NOMO-1 treated with dmso at 0.1 percent for 144 hours (cell line): Measurements from ENCODE around the gene DUSP10.
A peak's percentile ranks its signal among the peaks of the same experiment; 100 is the strongest.

ENCODE experiments used
- DNase-seq: peaks from one replicate; lab custom pipeline; 2025; ENCODE audit not compliant: unreplicated experiment; lab: John Stamatoyannopoulos, UW

The DUSP10 gene

GRCh38 chr1:221765527-221765926 lies 23.6 kb upstream of the DUSP10 start:
- DNase-seq, result no peak

- no peak for DNase-seq
Observed at GRCh38 chr1:221762121-221762520, 20.2 kb upstream of the DUSP10 start.

- DNase-seq, result no peak
Observed at GRCh38 chr1:221761354-221762002, 19.6 kb upstream of the DUSP10 start.

GRCh38 chr1:221760911-221761310 lies 19.0 kb upstream of the DUSP10 start:
- DNase-seq, result no peak

- no peak for DNase-seq
Observed at GRCh38 chr1:221759436-221759835, 17.5 kb upstream of the DUSP10 start.

GRCh38 chr1:221758455-221758854 lies 16.6 kb upstream of the DUSP10 start:
- no peak for DNase-seq

- no peak for DNase-seq
Observed at GRCh38 chr1:221756830-221757551, 15.1 kb upstream of the DUSP10 start.

- no peak for DNase-seq
Observed at GRCh38 chr1:221753828-221754188, 11.9 kb upstream of the DUSP10 start.

- no peak for DNase-seq
Observed at GRCh38 chr1:221751226-221751887, 9.5 kb upstream of the DUSP10 start.

GRCh38 chr1:221748981-221749380 lies 7.1 kb upstream of the DUSP10 start:
- DNase-seq, result no peak

GRCh38 chr1:221747839-221748238 lies 6.0 kb upstream of the DUSP10 start:
- no peak for DNase-seq

GRCh38 chr1:221743416-221744208 lies 1.7 kb upstream of the DUSP10 start:
- no peak for DNase-seq

- peak; percentile 88 for DNase-seq
Observed at GRCh38 chr1:221742555-221743415, 896 bp upstream of the DUSP10 start.

GRCh38 chr1:221740993-221741702 lies 741 bp downstream of the DUSP10 start:
- DNase-seq, result no peak

- no peak for DNase-seq
Observed at GRCh38 chr1:221740369-221740992, 1.4 kb downstream of the DUSP10 start.

GRCh38 chr1:221739677-221740025 lies 2.2 kb downstream of the DUSP10 start:
- no peak for DNase-seq

GRCh38 chr1:221739018-221739676 lies 2.7 kb downstream of the DUSP10 start:
- DNase-seq, result no peak

- DNase-seq, result no peak
Observed at GRCh38 chr1:221736714-221737113, 5.2 kb downstream of the DUSP10 start.

GRCh38 chr1:221735999-221736398 lies 5.9 kb downstream of the DUSP10 start:
- DNase-seq, result no peak
